Fibroblast of lung (primary cell): ENCODE measurements around the gene FNDC3A.

Experiments
- CTCF ChIP-seq, 2 donors: IDR thresholded peaks in 1 of 2; conservative IDR thresholded peaks in 1 of 2; 1 replicate in 1 of 2; 2 replicates in 1 of 2; pipeline ENCODE4 v1.5.1; 2011 to 2012; ENCODE audit warnings: low read length in 2 of 2, control low read depth in 1 of 2, inconsistent platforms in 1 of 2, low read depth in 1 of 2, mild to moderate bottlenecking in 1 of 2
- EZH2 ChIP-seq: IDR thresholded peaks from 2 replicates; pipeline ENCODE4 v1.5.1; 2012; ENCODE audit warnings: low read length, control low read depth, mild to moderate bottlenecking; ENCODE audit errors: missing control alignments

GRCh38 chr13:49184621-49185020 lies 208.9 kb downstream of the FNDC3A start:
- no peak for TF ChIP-seq CTCF (conservative IDR thresholded peaks at IDR 0.05 in 1 of 2, IDR thresholded peaks at IDR 0.05 in 1 of 2; ENCODE audit: low read depth in 1 of 2, low read length in 2 of 2)
- no peak for TF ChIP-seq EZH2
